ENCODE data around the gene USH2A.

DNA sequence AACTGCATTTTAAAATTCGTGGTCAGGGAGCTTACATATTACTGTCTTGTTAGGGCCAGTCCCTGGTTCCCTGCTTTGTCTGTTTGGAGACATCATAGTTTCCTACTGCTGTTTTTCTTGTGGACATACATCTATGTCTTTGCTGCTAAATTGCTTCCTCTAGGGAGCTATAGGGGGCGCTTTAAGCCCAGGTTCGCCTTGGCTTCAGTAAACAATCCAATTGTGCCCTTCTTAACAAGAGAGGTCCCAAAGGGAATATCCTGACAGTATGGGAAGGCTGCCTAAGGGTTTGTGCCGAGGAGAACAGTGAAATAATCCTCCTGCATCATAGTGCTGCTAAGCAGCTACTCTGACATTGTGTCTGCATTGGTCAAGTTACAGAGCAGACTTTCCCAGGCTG, 112.5 kb downstream of the USH2A start:
- TF ChIP-seq, protein P1, sequence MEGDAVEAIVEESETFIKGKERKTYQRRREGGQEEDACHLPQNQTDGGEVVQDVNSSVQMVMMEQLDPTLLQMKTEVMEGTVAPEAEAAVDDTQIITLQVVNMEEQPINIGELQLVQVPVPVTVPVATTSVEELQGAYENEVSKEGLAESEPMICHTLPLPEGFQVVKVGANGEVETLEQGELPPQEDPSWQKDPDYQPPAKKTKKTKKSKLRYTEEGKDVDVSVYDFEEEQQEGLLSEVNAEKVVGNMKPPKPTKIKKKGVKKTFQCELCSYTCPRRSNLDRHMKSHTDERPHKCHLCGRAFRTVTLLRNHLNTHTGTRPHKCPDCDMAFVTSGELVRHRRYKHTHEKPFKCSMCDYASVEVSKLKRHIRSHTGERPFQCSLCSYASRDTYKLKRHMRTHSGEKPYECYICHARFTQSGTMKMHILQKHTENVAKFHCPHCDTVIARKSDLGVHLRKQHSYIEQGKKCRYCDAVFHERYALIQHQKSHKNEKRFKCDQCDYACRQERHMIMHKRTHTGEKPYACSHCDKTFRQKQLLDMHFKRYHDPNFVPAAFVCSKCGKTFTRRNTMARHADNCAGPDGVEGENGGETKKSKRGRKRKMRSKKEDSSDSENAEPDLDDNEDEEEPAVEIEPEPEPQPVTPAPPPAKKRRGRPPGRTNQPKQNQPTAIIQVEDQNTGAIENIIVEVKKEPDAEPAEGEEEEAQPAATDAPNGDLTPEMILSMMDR (IDR thresholded peaks at IDR 0.05): peak in 2 of 3 experiments; percentile 22 to 25
- no peak for TF ChIP-seq POLR2A (IDR thresholded peaks at IDR 0.05; ENCODE audit: low read depth)
- no peak for TF ChIP-seq EP300 (IDR thresholded peaks at IDR 0.05)
